Lower leg skin (tissue), 4 donors: ENCODE results near the gene C16orf89. TPM values are rescaled to one million over a fixed set of nuclear protein-coding genes. Genes with fewer than 3 reads are reported as not detected.
A peak's percentile ranks its signal among the peaks of the same experiment; 100 is the strongest.

Experiments
- DNase-seq, 2 donors: peaks; one replicate each; pipeline ENCODE4 v3.0.0-alpha.2; 2019; ENCODE audit warnings: low spot score in 2 of 2
- H3K4me3 ChIP-seq: fragments of 200-600 bp; sonication (generic); 2 replicates; pipeline ENCODE4 v1.5.1; 2017; ENCODE audit warnings: mild to moderate bottlenecking, low read depth; ENCODE audit not compliant: poor library complexity, severe bottlenecking
- CTCF ChIP-seq, 3 donors: fragments of 450-650 bp; IDR thresholded peaks; one replicate each; pipeline ENCODE4 v1.5.1; 2016; ENCODE audit warnings: antibody characterized with exemption in 3 of 3, mild to moderate bottlenecking in 3 of 3, moderate library complexity in 2 of 3
- POLR2A ChIP-seq, 2 donors: fragments of 450-650 bp; IDR thresholded peaks; one replicate each; pipeline ENCODE4 v1.6.1; 2016 to 2017; ENCODE audit warnings: antibody characterized with exemption in 2 of 2, mild to moderate bottlenecking in 1 of 2, moderate library complexity in 1 of 2
- WGBS, 2 donors: methylation state at CpG; one replicate each; pipeline ENCODE4 v1.1.5; 2018; 5-methylcytosine and 5-hydroxymethylcytosine counted together
- intact Hi-C: fragments of 100-400 bp; cut with DNase I; formaldehyde crosslinking; loops from one replicate; pipeline ENCODE4 v1.15.0; 2023; ENCODE audit warnings: low total_unique reads
- total RNA-seq, 4 donors: library from RNA; depleted of rRNA; stranded (reverse); fragments of >200 nt; gene quantifications; one replicate each; pipeline ENCODE4 v1.1.0, GENCODE V29; 2016

Gene C16orf89
- total RNA-seq, 4 donors from 2014 or later: 0.12 TPM; not detected in 3

GRCh38 chr16:5071681-5072333, 6.1 kb upstream of the C16orf89 start, which contains the start of gene ALG1:
Gene ALG1 (plus strand): TSS chr16:5071843. CDS start chr16:5071850, 7 bp downstream.
- TF ChIP-seq POLR2A (IDR thresholded peaks at IDR 0.05) (no peak), CTCF (IDR thresholded peaks at IDR 0.05) (no peak)
- H3K4me3 ChIP-seq: peak within 1 kb of the TSS; percentile 69
- intact Hi-C loops: no loop called here
- peak; percentile 84 to 98 for DNase-seq
- WGBS, 2 donors: 0% methylated on average over 15 to 29 of the region's 53 CpGs

GRCh38 chr16:5071341-5071680, 5.6 kb upstream of the C16orf89 start:
- no peak for DNase-seq
- 44 to 52% methylated on average over 7 of the region's 7 CpGs for WGBS, 2 donors
- TF ChIP-seq CTCF (IDR thresholded peaks at IDR 0.05) (no peak), POLR2A (IDR thresholded peaks at IDR 0.05) (no peak)
- intact Hi-C loops: no loop called here
- peak overlapping the region; percentile 69 for H3K4me3 ChIP-seq

- 81 to 87% methylated on average over 15 of the region's 15 CpGs for WGBS, 2 donors
- DNase-seq: no peak
- TF ChIP-seq CTCF (IDR thresholded peaks at IDR 0.05) (no peak), POLR2A (IDR thresholded peaks at IDR 0.05) (no peak)
- H3K4me3 ChIP-seq: no peak overlapping the region
- intact Hi-C loops: no loop called here
Measured at GRCh38 chr16:5070431-5071186, 4.9 kb upstream of the C16orf89 start.

GRCh38 chr16:5069854-5070253, 4.1 kb upstream of the C16orf89 start:
- intact Hi-C loops: no loop called here
- no peak for DNase-seq
- WGBS, 2 donors: 87 to 93% methylated on average over 9 of the region's 9 CpGs
- no peak overlapping the region for H3K4me3 ChIP-seq
- no peak for TF ChIP-seq POLR2A (IDR thresholded peaks at IDR 0.05)
- TF ChIP-seq CTCF (IDR thresholded peaks at IDR 0.05): no peak

GRCh38 chr16:5069048-5069447, 3.3 kb upstream of the C16orf89 start:
- intact Hi-C loops: no loop called here

More at GRCh38 chr16:5069048-5069447, 3.3 kb upstream of the C16orf89 start:
- TF ChIP-seq CTCF (IDR thresholded peaks at IDR 0.05) (no peak), POLR2A (IDR thresholded peaks at IDR 0.05) (no peak)
- DNase-seq: no peak
- H3K4me3 ChIP-seq: no peak overlapping the region
- WGBS, 2 donors: 84 to 88% methylated on average over 9 of the region's 9 CpGs
